Heart right ventricle (tissue), 16 donors: ENCODE results near the gene ACMSD. TPM values are rescaled to one million over a fixed set of nuclear protein-coding genes. Genes with fewer than 3 reads are reported as not detected.

Experiments used
- ATAC-seq, 8 donors: fragments of 200-7000 bp; cut with Tn5 transposase; one replicate each; pipeline ENCODE4 v1.9.1; 2020; ENCODE audit warnings: mild to moderate bottlenecking in 8 of 8, moderate library complexity in 8 of 8, moderate number of reproducible peaks in 1 of 8
- DNase-seq, 2 donors: peaks; one replicate each; pipeline ENCODE4 v3.0.0-alpha.2; 2020
- H3K27ac ChIP-seq, 10 donors: fragments of 200-600 bp; sonication (generic) in 2 of 10; one replicate each; pipeline versions ENCODE4 v1.5.0 to v1.8.0; 2020 to 2022; ENCODE audit warnings: mild to moderate bottlenecking in 3 of 10
- H3K27me3 ChIP-seq, 7 donors: fragments of 200-600 bp; one replicate each; pipeline ENCODE4 v1.8.0; 2021 to 2022; ENCODE audit warnings: mild to moderate bottlenecking in 2 of 7
- H3K36me3 ChIP-seq, 9 donors: fragments of 200-600 bp; sonication (generic) in 1 of 9; one replicate each; pipeline versions ENCODE4 v1.5.0 to v1.8.0; 2020 to 2022; ENCODE audit warnings: mild to moderate bottlenecking in 2 of 9
- H3K4me1 ChIP-seq, 9 donors: fragments of 200-600 bp; sonication (generic) in 1 of 9; one replicate each; pipeline versions ENCODE4 v1.5.0 to v1.8.0; 2020 to 2022; ENCODE audit warnings: mild to moderate bottlenecking in 4 of 9
- H3K4me3 ChIP-seq, 10 donors: fragments of 200-600 bp; sonication (generic) in 2 of 10; one replicate each; pipeline versions ENCODE4 v1.5.0 to v1.8.0; 2020 to 2022; ENCODE audit warnings: mild to moderate bottlenecking in 7 of 10, moderate library complexity in 2 of 10
- H3K9me3 ChIP-seq, 11 donors: fragments of 200-600 bp in 10 of 11; sonication (generic) in 2 of 11; one replicate each; pipeline versions ENCODE4 v1.5.0 to v1.8.0; 2013 to 2022; ENCODE audit warnings: mild to moderate bottlenecking in 2 of 11, control low read depth in 1 of 11, moderate library complexity in 1 of 11
- CTCF ChIP-seq, 9 donors: fragments of 200-600 bp; sonication (generic) in 2 of 9; IDR thresholded peaks; one replicate each; pipeline versions ENCODE4 v1.5.0 to v1.8.0; 2021 to 2022; ENCODE audit warnings: antibody characterized with exemption in 9 of 9, mild to moderate bottlenecking in 5 of 9, moderate library complexity in 1 of 9
- WGBS, 2 donors: extraction: QIAGEN DNeasy Blood & Tissue Kit; methylation state at CpG; one replicate each; pipeline ENCODE4 v1.1.7; 2013; ENCODE audit warnings: inconsistent platforms in 1 of 2; 5-methylcytosine and 5-hydroxymethylcytosine counted together
- intact Hi-C, 10 donors: fragments of 100-400 bp; cut with DNase I; formaldehyde crosslinking; loops; one replicate each; pipeline versions ENCODE4 v1.11.1 to v1.14.2; 2022
- polyA plus RNA-seq, 2 donors: library from polyadenylated mRNA; stranded (reverse); fragments of 200-250 nt; gene quantifications; one replicate each; pipeline ENCODE4 v1.2.3, GENCODE V29; 2013
- total RNA-seq, 10 donors: library from RNA; stranded (reverse); fragmentation: NEBNext Ultra II Directional in 3 of 10; extraction: Animal tissue kit (Norgen Biotek cat#: 25700) in 3 of 10; gene quantifications; one replicate each; pipeline versions ENCODE4 v1.2.1 to v1.2.4, GENCODE V29; 2021 to 2023
- donor health status: Arrhythmogenic right ventricular cardiomyopathy.
- donor health status: ischemic (EF 13 %, LVEDD 7.1; RV severe dilation, severe dysfunction).
- donor health status: healthy with polysubstance abuse.
- donor health status: DM: no; HTN: yes; CAD: no.
- donor health status: DM: no; HTN: no; CAD: no.
- donor health status: ischemic (EF 25% LVEDD 6.9; RV normal size, moderate dysfunction).
- donor health status: ischemic (EF 25% LVEDD 5.7; RV mildly dilated, moderate dysfunction).
- donor health status: healthy.
- donor health status: DM: yes; HTN: yes; CAD: no.
- donor health status: Ischemic cardiomyopathy.
- donor health status: ischemic (EF 35%, LVEDD 5.7; RV mildly dilated, moderate dysfunction).
- donor health status: nonischemic (EF 11% LVEDD 7.7; RV severe dilation, severe dysfunction).
- donor health status: DM: yes; HTN: yes; CAD: no.
- donor health status: PGD.
- donor health status: ischemic (EF 29% LVEDD 5.4; RV normal size, mild dysfunction).
- donor health status: nonischemic (EF 23%, LVEDD 6.1; RV moderate dilation, normal function).

ACMSD gene
- total and polyA plus RNA-seq, 12 donors, result not detected

- Histone ChIP-seq H3K4me1 (peaks cover 0 to 42% (median 36%) of the 10 kb centered on the region in 9 donors), H3K27me3 (no peaks in the 10 kb centered on the region), H3K9me3 (peaks cover 0 to 13% (median 0%) of the 10 kb centered on the region in 11 donors), H3K36me3 (peaks cover 0 to 10% (median 0%) of the 10 kb centered on the region in 9 donors), H3K27ac (peak overlapping the region; percentile 78 to 99 (median 96)), H3K4me3 (peak overlapping the region; percentile 58 to 99 (median 90))
- 0 to 1% methylated on average over 35 to 38 of the region's 38 CpGs for WGBS, 2 donors
- ATAC-seq, result peak; percentile 80 to 91 (median 87)
- DNase-seq, result no peak
- peak in 7 of 9 donors; percentile 15 to 65 (median 41) for TF ChIP-seq CTCF (IDR thresholded peaks at IDR 0.05)
- intact Hi-C loops, result no loop called here
Observed at GRCh38 chr2:134917888-134918525, 79.6 kb downstream of the ACMSD start.

- peaks cover 0 to 14% (median 0%) of the 10 kb centered on the region in 9 donors for H3K36me3 ChIP-seq
- H3K27ac ChIP-seq, result peak within 1 kb of the TSS; percentile 93 to 99 (median 98)
- TF ChIP-seq CTCF (IDR thresholded peaks at IDR 0.05), result peak in 3 of 9 donors; percentile 11 to 35 (median 26)
- peaks cover 0 to 49% (median 43%) of the 10 kb centered on the region in 9 donors for H3K4me1 ChIP-seq
- WGBS, 2 donors, result 0% methylated on average over 80 to 83 of the region's 83 CpGs
- H3K9me3 ChIP-seq, result peaks cover 0 to 6% (median 0%) of the 10 kb centered on the region in 11 donors
- H3K27me3 ChIP-seq, result no peaks in the 10 kb centered on the region
- peak; percentile 94 to 97 (median 95) for ATAC-seq
- peak within 1 kb of the TSS; percentile 73 to 99 (median 90) for H3K4me3 ChIP-seq
- peak; percentile 99 to 100 for DNase-seq
- intact Hi-C loops, result no loop called here
Observed at GRCh38 chr2:134918526-134919340, 80.3 kb downstream of the ACMSD start, which contains the start of gene CCNT2. TSS of gene CCNT2 (plus strand) at chr2:134918822. CDS start at chr2:134918855, 33 bp downstream.

GRCh38 chr2:134919341-134920210, 81.2 kb downstream of the ACMSD start:
- TF ChIP-seq CTCF (IDR thresholded peaks at IDR 0.05), result no peak
- ATAC-seq (peak in 6 of 8 donors; percentile 0 to 15 (median 0)), DNase-seq (peak; percentile 19 to 38)
- Histone ChIP-seq H3K27ac (peak overlapping the region; percentile 91 to 99 (median 98)), H3K36me3 (peaks cover 0 to 20% (median 0%) of the 10 kb centered on the region in 9 donors), H3K4me1 (peaks cover 0 to 57% (median 49%) of the 10 kb centered on the region in 9 donors), H3K9me3 (no peaks in the 10 kb centered on the region), H3K27me3 (no peaks in the 10 kb centered on the region), H3K4me3 (peak overlapping the region; percentile 73 to 99 (median 90))
- intact Hi-C loops, result no loop called here
- 1 to 2% methylated on average over 30 of the region's 30 CpGs for WGBS, 2 donors
